Stimulated activated CD4-positive, alpha-beta T cell treated with anti-CD3 and anti-CD28 coated beads, TNF-alpha, amount 100 ng/mL, for 1 hour (primary cell): Measurements from ENCODE around the gene PIP5K1B.

Experiments
- DNase-seq, 3 donors: peaks; one replicate each; pipeline ENCODE4 v3.0.0-alpha.2; 2020; ENCODE audit warnings: low read depth in 3 of 3, low spot score in 1 of 3

The PIP5K1B gene

GRCh38 chr9:68733021-68733405 lies 28.0 kb downstream of the PIP5K1B start:
- no peak for DNase-seq

GRCh38 chr9:68738358-68738757 lies 33.3 kb downstream of the PIP5K1B start:
- DNase-seq: no peak

DNA sequence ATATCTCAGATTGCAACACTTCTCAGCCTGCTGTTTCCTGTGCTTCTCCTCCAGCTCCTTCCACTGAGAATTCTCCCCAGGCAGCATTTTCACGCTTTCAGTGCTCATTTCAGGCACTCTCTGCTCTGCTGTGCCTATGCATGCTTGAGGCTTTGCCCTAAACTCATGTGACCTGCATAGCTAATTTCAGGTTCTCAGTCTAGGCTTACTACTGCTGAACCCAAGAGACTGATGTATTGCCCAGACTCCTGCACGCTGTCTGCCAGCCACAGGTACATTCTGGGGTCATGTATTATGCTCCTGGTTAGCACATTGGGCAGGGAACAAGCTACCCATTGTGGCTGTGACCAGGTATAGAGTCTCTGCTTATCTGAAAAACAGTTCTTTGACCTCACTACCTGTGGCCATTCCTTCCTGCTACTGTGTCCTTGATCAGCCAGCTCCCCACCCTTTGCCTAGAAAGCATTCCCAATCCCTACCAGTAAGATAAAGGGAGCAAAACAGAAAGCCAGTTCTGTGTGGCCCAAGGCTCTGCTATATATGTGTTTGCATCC lies 34.7 kb downstream of the PIP5K1B start:
- no peak for DNase-seq

DNA sequence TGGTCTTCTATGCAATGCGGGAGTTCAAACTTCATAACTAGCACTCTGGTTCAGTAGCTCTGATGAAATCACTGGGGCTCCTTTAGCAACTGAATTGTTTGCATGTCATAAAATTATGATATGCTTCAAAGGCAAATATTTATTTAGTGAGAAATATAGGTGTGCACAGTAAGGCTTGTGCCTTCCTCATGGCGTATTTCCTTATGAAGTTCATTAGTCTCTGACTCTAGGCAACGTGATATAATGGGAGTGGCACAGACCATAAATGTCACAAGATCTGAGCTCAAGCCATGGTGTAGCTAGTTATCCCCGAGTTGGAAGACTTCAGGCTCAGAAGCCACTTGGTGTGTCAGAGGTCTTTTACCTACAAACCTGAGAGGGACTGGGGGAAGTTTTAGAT lies 35.5 kb downstream of the PIP5K1B start:
- no peak for DNase-seq

GRCh38 chr9:68741234-68741633 lies 36.2 kb downstream of the PIP5K1B start:
- DNase-seq: no peak

DNA sequence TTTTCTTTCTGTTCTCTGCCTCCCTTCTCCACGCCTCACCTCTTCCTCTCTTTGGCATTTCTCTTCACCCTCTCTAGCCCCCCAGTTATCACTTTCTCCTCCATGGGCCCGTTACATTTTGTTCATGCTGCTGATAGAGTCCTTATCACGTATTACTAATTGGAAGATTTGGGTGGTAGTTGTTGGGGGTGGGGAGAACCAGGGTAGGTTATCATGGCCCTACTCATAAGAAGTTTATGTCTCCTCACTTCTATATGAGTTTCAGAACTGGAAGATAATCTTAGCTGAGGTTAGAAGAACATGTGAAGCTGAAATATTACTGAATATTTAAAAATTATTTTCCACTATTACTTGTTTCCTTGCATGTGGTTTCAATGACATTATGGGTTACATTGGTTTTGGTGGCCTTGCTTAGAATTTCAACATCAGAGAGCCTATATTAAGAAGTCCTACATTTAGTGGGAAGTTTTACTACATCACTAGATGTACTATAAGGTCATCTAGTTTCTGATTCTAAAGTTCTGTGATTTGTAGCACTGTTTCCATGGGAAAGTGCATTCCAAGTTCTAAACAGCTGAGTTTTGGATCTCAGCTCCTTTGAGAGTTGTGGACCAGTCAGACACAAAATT lies 36.8 kb downstream of the PIP5K1B start:
- DNase-seq: no peak

DNA sequence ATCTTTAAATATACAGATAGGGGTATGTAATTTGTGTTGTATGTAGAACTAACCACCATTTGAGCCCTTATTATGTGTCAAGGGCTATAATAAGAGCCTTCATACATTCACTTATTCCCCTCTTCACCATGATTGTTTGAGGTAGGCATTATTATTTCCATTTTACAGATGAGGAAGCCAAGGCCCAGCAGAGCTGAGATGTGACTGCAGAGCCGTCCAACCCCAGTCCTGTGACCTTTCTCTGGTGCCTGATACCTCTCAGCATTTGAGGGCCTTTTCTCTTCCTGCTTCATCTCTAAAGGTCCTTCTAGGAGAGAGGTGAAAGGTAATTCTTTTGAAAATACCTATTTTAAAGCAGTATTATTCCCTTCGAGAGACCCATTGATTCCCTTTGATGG lies 37.3 kb downstream of the PIP5K1B start:
- no peak for DNase-seq

GRCh38 chr9:68744426-68744825 lies 39.4 kb downstream of the PIP5K1B start:
- no peak for DNase-seq

GRCh38 chr9:68746525-68746924 lies 41.5 kb downstream of the PIP5K1B start:
- DNase-seq: no peak

DNA sequence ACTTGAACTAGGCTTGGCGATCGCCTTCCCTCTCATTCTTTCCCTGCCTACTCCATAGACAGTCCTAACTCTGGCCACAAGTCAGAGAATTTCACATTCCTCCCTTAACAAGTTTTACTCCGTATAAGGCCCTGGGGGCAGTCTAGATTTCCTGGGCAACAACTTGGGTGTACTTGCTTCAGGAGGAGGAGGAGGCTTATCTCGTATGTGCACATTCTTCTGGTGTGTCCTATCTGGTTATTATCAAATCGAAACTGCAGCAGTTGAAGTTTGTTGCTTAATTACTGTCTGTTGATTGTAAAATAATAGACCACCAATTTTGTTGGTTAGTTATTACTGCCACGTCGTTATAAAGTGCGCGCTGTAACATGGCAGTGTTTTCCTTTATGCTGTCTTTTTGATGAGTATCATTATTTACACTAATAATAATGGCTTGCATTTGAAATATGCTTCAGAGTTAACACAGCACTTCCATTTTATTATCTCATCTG lies 42.0 kb downstream of the PIP5K1B start:
- DNase-seq: no peak

DNA sequence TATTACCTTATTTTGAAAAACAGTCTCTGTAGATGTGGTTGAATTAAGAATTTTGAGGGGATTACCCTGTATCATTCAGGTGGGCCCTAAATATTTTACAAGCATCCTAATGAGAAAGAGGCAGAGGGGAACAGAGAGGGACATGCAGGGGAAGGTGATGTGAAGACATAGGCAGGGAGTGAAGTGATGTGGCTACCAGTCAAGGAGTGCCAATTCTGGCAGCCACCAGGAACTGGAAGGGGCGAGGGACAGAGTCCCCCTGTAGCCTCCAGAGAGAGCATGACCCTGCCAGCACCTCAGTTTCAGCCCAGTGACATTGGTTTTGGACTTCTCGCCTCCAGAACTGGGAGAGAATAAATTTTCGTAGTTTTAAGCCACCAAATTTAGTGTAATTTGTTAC lies 44.1 kb downstream of the PIP5K1B start:
- DNase-seq: no peak

DNA sequence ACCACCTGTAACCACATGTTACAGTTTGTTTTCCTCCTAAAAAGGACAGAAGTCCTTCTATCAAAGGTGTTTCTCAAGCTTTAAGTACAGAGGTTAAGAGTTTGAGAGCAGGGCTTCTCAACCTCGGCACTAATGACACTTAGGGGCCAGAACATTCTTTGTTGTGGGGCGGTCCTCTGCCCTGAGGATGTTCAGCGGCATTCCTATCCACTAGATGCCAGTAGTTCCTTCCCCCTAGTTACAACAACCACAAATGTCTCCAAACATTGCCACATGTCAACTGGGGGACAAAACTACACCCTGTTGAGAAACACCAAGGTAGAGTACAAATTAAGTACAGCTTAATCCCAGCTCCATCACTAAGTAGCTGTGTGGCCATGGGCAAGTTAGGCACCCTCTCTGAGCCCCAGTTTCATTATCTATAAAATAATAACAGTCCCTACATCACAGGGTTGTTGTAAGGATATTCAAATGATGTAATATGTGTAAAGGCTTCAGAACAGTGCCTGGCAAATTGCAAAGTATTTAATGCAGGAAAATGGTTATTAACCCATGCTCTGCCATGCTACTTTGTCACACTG lies 44.6 kb downstream of the PIP5K1B start:
- DNase-seq: no peak

- no peak for DNase-seq
Observed at GRCh38 chr9:68750255-68750654, 45.2 kb downstream of the PIP5K1B start.

DNA sequence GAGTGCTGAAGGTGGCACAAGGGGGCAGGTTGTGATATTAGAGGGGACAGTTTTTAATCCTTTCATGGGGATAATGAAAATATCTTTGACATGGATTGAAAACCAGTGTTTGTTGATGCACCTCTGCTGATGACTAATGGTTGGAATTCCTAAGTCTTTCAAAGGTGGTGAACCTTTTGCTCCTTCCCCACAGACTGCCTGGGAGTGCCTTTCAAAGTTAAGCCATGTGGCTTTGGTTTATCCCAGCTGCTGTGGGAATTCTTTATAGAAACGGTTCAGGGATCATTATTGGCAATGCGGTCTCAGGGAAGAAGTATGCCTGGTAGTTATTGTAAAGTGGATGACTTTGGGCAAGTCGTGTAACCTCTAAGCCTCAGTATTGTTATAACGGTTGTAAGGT lies 45.7 kb downstream of the PIP5K1B start:
- no peak for DNase-seq

DNA sequence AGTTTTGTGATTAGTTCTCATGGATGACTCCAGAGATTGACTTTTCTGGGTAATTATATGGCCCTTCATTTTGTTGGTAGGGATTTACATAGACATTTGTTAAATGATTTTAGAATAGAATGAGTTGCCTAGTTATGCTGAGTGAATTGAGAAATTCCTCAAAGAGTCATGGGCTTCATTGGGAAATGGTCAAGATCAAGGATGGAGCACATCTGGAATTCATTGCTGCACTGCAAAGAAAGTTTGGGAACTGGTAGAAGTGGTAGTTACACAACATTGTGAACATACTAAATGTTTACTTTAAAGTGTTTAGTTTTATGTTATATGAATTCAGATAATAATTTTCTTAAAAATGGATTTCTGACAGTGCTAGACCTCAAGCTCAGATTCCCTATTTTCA lies 46.5 kb downstream of the PIP5K1B start:
- DNase-seq: no peak

DNA sequence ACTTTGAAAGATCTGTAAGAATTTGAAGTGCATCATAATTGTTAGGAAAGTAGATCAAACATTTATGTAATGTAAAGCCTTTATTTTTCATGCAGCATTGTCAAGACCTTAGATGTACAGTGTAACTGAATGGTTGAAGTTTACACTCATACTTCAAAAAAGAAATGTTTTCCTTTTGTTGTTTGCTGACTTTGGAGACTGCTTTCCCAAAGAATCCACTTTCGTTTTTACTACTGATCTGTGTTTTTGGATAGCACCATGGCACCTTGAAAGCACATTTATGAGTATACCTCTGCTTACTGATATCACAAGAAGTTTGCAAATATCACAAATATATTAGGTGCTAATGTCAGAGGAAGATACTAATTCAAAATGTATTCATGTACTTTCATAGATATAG lies 50.0 kb downstream of the PIP5K1B start:
- no peak for DNase-seq

DNA sequence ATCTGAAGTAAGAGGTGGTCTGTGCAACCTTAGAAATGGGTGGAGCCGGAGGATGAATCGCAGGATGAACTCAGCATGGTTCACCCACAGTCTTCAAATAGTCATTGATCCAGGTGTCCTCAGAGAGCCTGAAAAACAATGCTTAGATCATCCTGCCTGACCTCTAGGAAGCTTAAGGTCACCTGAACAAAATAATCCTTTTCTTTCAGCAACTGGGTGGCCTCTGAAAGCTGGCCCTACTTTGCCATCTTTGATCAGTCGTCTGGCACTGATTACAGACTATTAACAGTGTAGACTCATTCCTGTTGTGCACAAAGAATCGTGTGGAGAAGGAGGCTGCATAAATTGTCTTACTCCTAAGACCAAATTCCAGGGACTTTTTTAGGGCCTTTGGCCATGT lies 50.7 kb downstream of the PIP5K1B start:
- DNase-seq: no peak

DNA sequence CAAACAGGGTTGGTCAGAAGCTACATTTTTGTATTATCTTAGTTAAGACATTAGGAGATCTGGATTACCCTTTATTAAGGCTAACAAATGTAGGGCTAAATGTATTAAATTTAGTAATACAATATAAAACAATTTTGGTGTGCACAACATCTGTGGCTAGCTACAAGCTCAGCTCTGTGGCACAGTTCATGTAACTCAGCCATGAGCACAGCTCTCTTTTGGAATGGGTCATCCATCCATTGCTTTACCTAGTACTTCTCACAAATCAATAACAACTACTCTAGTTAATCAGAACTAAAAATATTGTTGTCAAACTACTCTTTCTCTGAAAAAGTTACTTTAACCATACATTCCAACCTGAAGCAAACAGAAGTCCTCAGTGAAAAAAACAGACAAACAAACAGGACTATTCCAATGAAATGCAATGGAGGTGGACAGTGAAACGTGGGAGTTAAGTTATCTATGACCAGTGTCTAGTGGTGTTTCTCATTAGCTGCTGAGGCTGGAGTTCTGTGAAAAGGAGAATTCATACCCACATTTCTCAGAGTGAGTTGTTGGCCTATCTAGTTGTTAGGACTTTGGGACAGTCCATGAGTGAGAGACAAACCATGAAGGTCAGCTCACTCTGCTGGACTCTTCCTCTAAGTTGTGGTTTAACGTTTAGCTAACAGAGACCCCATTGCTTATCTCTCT lies 55.1 kb downstream of the PIP5K1B start:
- no peak for DNase-seq

DNA sequence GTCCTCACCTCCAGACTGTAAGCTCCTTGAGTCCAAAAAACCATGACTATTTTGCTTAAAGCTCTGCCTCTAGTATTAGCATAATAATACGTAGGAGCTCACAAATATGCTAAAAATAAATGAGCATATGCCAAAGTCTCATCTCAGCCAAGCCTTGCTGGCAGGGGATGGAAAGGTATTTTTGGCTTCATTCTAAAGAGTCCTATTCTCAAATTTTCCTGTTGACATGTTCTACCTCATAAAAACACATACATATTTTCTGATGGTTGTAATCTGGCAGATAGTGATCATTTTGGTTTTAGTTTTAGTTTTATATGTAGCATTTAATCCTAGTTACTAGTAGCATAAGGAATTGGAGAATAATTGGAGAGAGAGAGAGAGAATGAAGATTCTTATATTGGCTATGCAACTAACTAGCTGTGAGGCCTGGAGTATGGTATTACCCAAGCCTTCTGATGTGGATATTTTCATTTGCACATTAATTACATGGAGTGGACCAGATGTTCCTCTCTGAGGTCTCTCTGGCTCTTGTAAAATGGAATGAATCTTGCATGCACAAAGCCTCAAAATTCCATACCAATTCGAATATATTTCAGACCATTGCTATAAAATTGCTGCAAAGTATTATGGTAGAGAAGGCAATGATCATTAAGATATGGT lies 55.8 kb downstream of the PIP5K1B start:
- DNase-seq: no peak

DNA sequence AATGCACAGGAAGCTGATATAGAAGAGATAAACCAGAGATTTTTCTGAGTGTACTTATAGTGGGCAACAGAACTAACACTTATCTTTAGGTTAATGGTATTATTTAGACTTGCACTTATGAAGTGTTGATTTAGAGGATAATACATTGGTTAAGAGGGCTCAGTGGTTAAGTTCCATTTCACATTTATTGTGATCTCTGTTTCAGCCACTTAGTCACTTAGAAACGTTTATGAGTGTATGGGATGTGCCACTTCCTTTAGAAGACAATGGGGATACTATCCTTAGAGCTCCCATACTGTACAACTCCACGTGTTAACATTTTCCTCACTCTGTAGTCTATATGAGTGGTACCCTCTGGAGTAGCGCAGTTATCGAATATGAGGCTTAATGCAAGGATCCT lies 57.5 kb downstream of the PIP5K1B start:
- no peak for DNase-seq

- DNase-seq: no peak
Observed at GRCh38 chr9:68763104-68763503, 58.1 kb downstream of the PIP5K1B start.

DNA sequence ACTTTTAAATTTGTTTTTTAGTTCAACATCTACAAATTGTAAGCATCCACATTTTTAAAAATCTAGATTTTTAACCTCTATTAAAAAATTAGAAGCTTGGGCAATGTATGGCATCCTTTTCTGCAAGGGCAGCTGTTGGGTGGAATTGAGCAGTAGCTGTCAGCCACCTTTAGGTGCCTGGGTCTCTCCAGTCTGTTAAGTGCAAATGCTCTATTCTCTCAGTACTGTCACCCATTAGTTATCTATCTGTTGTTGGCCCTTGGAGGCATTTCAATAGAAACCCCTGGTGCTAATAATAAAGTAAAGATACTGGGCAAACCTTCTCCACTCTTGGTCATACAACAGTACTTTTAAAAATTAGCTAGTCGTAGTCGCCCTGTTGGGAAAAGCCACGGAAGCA lies 63.6 kb downstream of the PIP5K1B start:
- DNase-seq: no peak
